Brain pericyte (primary cell): ENCODE data around the gene CPM.
"Not testable (repeated sequence)": the region's sequence is repeated elsewhere in the genome, so short reads cannot be mapped to it uniquely, and the experiment has no call there.

Source experiments
- DNase-seq: peaks from one replicate; pipeline ENCODE4 v3.0.0-alpha.2; 2012; ENCODE audit warnings: low read depth, low spot score

CPM gene

GRCh38 chr12:68827895-68828671, 104.9 kb downstream of the CPM start:
- DNase-seq = no peak

GRCh38 chr12:68825569-68826217, 107.3 kb downstream of the CPM start:
- no peak for DNase-seq

- no peak for DNase-seq
These were observed 108.2 kb downstream of the CPM start for GRCh38 chr12:68824597-68825250.

- DNase-seq = no peak
These were observed 108.8 kb downstream of the CPM start for GRCh38 chr12:68824131-68824530.

GRCh38 chr12:68823696-68824095, 109.3 kb downstream of the CPM start:
- no peak for DNase-seq

GRCh38 chr12:68821357-68822188, 111.4 kb downstream of the CPM start:
- DNase-seq = no peak

- DNase-seq = not testable (repeated sequence)
These were observed 113.5 kb downstream of the CPM start for GRCh38 chr12:68819481-68819880.

GRCh38 chr12:68815928-68816800, 116.8 kb downstream of the CPM start:
- DNase-seq = no peak

- no peak for DNase-seq
These were observed 117.6 kb downstream of the CPM start for GRCh38 chr12:68815232-68815927.

GRCh38 chr12:68814490-68815231, 118.3 kb downstream of the CPM start:
- DNase-seq = no peak

- no peak for DNase-seq
These were observed 119.8 kb downstream of the CPM start for GRCh38 chr12:68813242-68813593.

GRCh38 chr12:68812553-68813241, 120.3 kb downstream of the CPM start:
- DNase-seq = no peak

GRCh38 chr12:68811573-68811972, 121.4 kb downstream of the CPM start:
- DNase-seq = not testable (repeated sequence)

- not testable (repeated sequence) for DNase-seq
These were observed 123.0 kb downstream of the CPM start for GRCh38 chr12:68810027-68810389.

- DNase-seq = no peak
These were observed 123.6 kb downstream of the CPM start for GRCh38 chr12:68809190-68810026.

- DNase-seq = no peak
These were observed 124.4 kb downstream of the CPM start for GRCh38 chr12:68808388-68809189.
